Ovary (tissue), 3 donors: ENCODE data around the gene CD7.

ENCODE experiments used
- POLR2A ChIP-seq: fragments of 450-650 bp; IDR thresholded peaks from one replicate; pipeline ENCODE4 v1.6.1; 2017; ENCODE audit warnings: antibody characterized with exemption, mild to moderate bottlenecking, moderate library complexity
- TF ChIP-seq, protein P1 (sequence below), 3 donors: fragments of 450-650 bp in 2 of 3; fragments of 200-600 bp in 1 of 3; IDR thresholded peaks; one replicate each; pipeline versions ENCODE4 v1.5.1 to v1.8.0; 2016 to 2022; ENCODE audit warnings: antibody characterized with exemption in 3 of 3, mild to moderate bottlenecking in 1 of 3
- donor health status: DM: no; HTN: no; CAD: no.

DNA sequence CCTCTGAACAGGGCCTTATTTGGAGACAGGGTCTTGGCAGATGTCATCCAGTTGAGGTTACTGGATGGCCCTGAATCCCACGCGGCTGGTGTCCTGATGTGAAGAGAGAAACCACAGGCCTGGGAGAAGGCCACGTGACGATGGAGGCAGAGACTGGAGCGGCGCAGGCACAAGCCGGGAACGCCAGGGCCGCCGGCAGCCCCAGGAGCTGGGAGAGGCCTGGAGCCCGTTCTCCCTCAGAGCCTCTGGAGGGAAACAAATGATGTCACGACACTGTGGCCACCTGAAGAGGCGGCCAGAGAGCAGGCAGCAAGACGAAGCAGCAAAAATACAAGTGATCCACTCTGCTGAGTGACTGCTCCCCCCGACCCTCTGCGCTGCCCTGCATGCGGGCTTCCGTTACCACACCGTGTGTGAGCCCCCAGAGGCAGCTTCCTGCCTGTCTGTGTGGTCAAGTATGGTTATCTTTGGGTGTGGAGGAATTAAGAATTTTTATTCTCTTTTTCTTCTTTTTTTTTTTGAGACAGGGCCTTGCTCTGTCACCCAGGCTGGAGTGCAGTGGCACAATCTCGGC lies 11.6 kb downstream of the CD7 start:
- TF ChIP-seq, protein P1, sequence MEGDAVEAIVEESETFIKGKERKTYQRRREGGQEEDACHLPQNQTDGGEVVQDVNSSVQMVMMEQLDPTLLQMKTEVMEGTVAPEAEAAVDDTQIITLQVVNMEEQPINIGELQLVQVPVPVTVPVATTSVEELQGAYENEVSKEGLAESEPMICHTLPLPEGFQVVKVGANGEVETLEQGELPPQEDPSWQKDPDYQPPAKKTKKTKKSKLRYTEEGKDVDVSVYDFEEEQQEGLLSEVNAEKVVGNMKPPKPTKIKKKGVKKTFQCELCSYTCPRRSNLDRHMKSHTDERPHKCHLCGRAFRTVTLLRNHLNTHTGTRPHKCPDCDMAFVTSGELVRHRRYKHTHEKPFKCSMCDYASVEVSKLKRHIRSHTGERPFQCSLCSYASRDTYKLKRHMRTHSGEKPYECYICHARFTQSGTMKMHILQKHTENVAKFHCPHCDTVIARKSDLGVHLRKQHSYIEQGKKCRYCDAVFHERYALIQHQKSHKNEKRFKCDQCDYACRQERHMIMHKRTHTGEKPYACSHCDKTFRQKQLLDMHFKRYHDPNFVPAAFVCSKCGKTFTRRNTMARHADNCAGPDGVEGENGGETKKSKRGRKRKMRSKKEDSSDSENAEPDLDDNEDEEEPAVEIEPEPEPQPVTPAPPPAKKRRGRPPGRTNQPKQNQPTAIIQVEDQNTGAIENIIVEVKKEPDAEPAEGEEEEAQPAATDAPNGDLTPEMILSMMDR (IDR thresholded peaks at IDR 0.05) = no peak
- TF ChIP-seq POLR2A = no peak
